Kidney (tissue), 14 donors: Measurements from ENCODE around the gene PDE6B. TPM values are rescaled to one million over a fixed set of nuclear protein-coding genes. Genes with fewer than 3 reads are reported as not detected.

Source experiments
- DNase-seq, 5 donors: peaks; one replicate each; pipeline ENCODE4 v3.0.0-alpha.2; 2013 to 2020
- FAIRE-seq: peaks from 2 replicates; lab custom pipeline; 2012; peaks lifted over from hg19 to GRCh38; lab: Jason Lieb, UNC
- H3K27ac ChIP-seq, 2 donors: one replicate each; pipeline ENCODE4 v1.7.0; 2013; ENCODE audit warnings: low read depth in 2 of 2, low read length in 2 of 2, inconsistent platforms in 1 of 2
- H3K27me3 ChIP-seq: one replicate; pipeline ENCODE4 v1.7.1; 2013; ENCODE audit warnings: low read length, inconsistent platforms; ENCODE audit not compliant: control insufficient read depth, insufficient read depth
- H3K36me3 ChIP-seq, 3 donors: one replicate each; pipeline versions ENCODE4 v1.7.0 to v1.7.1; 2013; ENCODE audit warnings: low read length in 3 of 3, control low read depth in 1 of 3, inconsistent platforms in 1 of 3; ENCODE audit not compliant: insufficient read depth in 3 of 3, control insufficient read depth in 2 of 3
- H3K4me1 ChIP-seq, 3 donors: one replicate each; pipeline versions ENCODE4 v1.7.0 to v1.7.1; 2013; ENCODE audit warnings: low read length in 3 of 3, inconsistent platforms in 1 of 3, low read depth in 1 of 3; ENCODE audit not compliant: control insufficient read depth in 2 of 3, insufficient read depth in 2 of 3
- H3K4me3 ChIP-seq, 3 donors: one replicate each; pipeline versions ENCODE4 v1.7.0 to v1.8.1; 2013; ENCODE audit warnings: low read length in 3 of 3, control low read depth in 1 of 3, inconsistent platforms in 1 of 3
- H3K9ac ChIP-seq, 3 donors: one replicate each; pipeline versions ENCODE4 v1.7.0 to v1.7.1; 2013; ENCODE audit warnings: low read length in 3 of 3, control low read depth in 1 of 3, inconsistent platforms in 1 of 3
- H3K9me3 ChIP-seq, 3 donors: one replicate each; pipeline versions ENCODE4 v1.7.0 to v1.7.1; 2013; ENCODE audit warnings: low read length in 3 of 3, control low read depth in 1 of 3, inconsistent platforms in 1 of 3; ENCODE audit not compliant: control insufficient read depth in 2 of 3, insufficient read depth in 1 of 3
- intact Hi-C: fragments of 100-400 bp; cut with DNase I; formaldehyde crosslinking; loops from one replicate; pipeline ENCODE4 v1.11.1; 2022
- polyA plus RNA-seq: library from polyadenylated mRNA; stranded (reverse); fragments of 350-450 nt; fragmentation: Illumina TruSeq; extraction: RNeasy Lipid Tissue Mini Kit (QIAGEN cat#74804); gene quantifications from one replicate; pipeline ENCODE4 v1.2.3, GENCODE V29; 2014; ENCODE audit warnings: low read depth, low replicate concordance; ENCODE audit not compliant: insufficient read depth
- total RNA-seq: library from RNA; stranded (reverse); fragmentation: NEBNext Ultra II Directional; extraction: Animal tissue kit (Norgen Biotek cat#: 25700); gene quantifications from one replicate; pipeline ENCODE4 v1.2.1, GENCODE V29; 2021
- TF ChIP-seq, protein P1 (sequence below): IDR thresholded peaks from 3 replicates; pipeline ENCODE4 v1.5.1; 2012; ENCODE audit warnings: mild to moderate bottlenecking, moderate library complexity, borderline replicate concordance; ENCODE audit not compliant: insufficient read depth; ENCODE audit errors: extremely low read depth
- donor health status: control.
- donor health status: control.
- donor health status: control.
- donor health status: control.
- donor health status: control.
- donor health status: DM: yes; HTN: yes; CAD: no.
- donor health status: Normal renal cell carcinoma (clear cell type).

Gene PDE6B
- total and polyA plus RNA-seq, 2 donors from 2014 or later, result 10.7 to 10.8 TPM

- H3K4me3 ChIP-seq, result no peak overlapping the region
- H3K9ac ChIP-seq, result no peak overlapping the region
- TF ChIP-seq, protein P1, sequence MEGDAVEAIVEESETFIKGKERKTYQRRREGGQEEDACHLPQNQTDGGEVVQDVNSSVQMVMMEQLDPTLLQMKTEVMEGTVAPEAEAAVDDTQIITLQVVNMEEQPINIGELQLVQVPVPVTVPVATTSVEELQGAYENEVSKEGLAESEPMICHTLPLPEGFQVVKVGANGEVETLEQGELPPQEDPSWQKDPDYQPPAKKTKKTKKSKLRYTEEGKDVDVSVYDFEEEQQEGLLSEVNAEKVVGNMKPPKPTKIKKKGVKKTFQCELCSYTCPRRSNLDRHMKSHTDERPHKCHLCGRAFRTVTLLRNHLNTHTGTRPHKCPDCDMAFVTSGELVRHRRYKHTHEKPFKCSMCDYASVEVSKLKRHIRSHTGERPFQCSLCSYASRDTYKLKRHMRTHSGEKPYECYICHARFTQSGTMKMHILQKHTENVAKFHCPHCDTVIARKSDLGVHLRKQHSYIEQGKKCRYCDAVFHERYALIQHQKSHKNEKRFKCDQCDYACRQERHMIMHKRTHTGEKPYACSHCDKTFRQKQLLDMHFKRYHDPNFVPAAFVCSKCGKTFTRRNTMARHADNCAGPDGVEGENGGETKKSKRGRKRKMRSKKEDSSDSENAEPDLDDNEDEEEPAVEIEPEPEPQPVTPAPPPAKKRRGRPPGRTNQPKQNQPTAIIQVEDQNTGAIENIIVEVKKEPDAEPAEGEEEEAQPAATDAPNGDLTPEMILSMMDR, result no peak
- H3K9me3 ChIP-seq, result peaks cover 0 to 3% (median 0%) of the 10 kb centered on the region in 3 donors
- H3K4me1 ChIP-seq, result no peaks in the 10 kb centered on the region
- H3K27ac ChIP-seq, result no peak overlapping the region
- intact Hi-C loops, result no loop called here
- FAIRE-seq (no peak), DNase-seq (no peak)
- H3K36me3 ChIP-seq, result no peaks in the 10 kb centered on the region
- no peaks in the 10 kb centered on the region for H3K27me3 ChIP-seq
Measured at GRCh38 chr4:587671-588350, 37.6 kb upstream of the PDE6B start.

DNA sequence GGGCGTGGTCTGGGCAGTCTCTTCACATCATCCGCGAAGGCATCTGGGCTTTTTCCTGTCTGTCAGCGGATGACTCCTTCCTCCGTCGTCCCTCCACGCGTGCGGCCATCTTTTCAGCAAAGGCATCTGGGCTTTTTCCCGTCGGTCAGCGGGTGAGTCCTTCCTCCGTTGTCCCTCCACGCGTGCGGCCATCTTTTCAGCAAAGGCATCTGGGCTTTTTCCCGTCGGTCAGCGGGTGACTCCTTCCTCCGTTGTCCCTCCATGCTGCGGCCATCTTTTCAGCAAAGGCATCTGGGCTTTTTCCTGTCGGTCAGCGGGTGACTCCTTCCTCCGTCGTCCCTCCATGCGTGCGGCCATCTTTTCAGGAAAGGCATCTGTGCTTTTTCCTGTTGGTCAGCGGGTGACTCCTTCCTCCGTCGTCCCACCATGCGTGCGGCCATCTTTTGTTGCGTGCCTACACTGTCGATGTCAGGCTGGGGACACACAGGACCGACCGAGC is 37.0 kb upstream of the PDE6B start:
- H3K9ac ChIP-seq, result no peak overlapping the region
- no peaks in the 10 kb centered on the region for H3K4me1 ChIP-seq
- intact Hi-C loops, result no loop called here
- no peak overlapping the region for H3K27ac ChIP-seq
- TF ChIP-seq, protein P1, result no peak
- DNase-seq (no peak), FAIRE-seq (no peak)
- peaks cover 0 to 3% (median 0%) of the 10 kb centered on the region in 3 donors for H3K9me3 ChIP-seq
- H3K36me3 ChIP-seq, result no peaks in the 10 kb centered on the region
- H3K4me3 ChIP-seq, result no peak overlapping the region
- H3K27me3 ChIP-seq, result no peaks in the 10 kb centered on the region

DNA sequence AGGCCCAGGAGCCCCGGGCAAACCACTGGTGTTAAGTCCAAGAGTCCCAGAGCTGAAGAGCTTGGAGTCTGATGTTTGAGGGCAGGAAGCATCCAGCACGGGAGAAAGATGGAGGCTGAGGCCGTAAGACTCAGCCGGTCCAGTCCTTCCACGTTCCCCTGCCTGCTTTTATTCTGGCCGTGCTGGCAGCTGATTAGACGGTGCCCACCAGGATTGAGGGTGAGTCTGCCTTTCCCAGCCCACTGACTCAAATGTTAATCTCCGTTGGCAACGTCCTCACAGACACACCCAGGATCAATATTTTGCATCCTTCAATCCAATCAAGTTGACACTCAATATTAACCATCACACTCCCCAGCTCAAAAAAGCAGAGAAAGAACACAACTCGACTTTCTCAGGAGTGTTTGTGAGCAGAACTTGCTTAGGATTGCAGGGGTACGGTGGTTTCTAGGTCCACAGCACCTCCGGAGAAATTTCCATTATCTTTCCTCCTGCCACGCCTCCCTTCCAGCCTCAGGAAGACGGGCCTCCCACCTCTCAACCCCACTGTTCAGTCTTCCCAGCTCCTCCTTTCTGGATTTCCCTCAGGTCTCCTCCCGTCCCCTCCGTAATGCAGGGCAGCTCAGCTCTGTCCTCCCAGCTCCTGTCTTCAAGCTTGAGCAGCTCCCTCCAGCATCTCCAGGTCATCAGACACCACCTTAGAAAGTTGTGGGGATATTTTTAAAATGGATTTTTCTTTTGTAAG is 36.0 kb upstream of the PDE6B start:
- H3K36me3 ChIP-seq, result no peaks in the 10 kb centered on the region
- no peaks in the 10 kb centered on the region for H3K27me3 ChIP-seq
- DNase-seq (no peak), FAIRE-seq (no peak)
- H3K9ac ChIP-seq, result no peak overlapping the region
- H3K4me1 ChIP-seq, result no peaks in the 10 kb centered on the region
- no peak overlapping the region for H3K4me3 ChIP-seq
- H3K27ac ChIP-seq, result no peak overlapping the region
- TF ChIP-seq, protein P1, result no peak
- intact Hi-C loops, result no loop called here
- H3K9me3 ChIP-seq, result no peaks in the 10 kb centered on the region
